ENCODE data around the gene SFRP2. TPM values are rescaled to one million over a fixed set of nuclear protein-coding genes. Genes with fewer than 3 reads are reported as not detected.

SFRP2 gene
- polyA plus RNA-seq, 1 donor from 2014 or later, result not detected

GRCh38 chr4:153789741-153790499 is 1.0 kb upstream of the SFRP2 start:
- Mint-ChIP-seq H3K4me1 (peaks cover 16 to 36% (median 25%) of the 10 kb centered on the region in 3 donors), H3K27ac (peak overlapping the region in 2 of 3 donors; percentile 3 to 40), H3K36me3 (no peaks in the 10 kb centered on the region), H3K4me3 (peak overlapping the region; percentile 15 to 92 (median 75)), H3K27me3 (peaks cover 76% of the 10 kb centered on the region), H3K9me3 (peaks cover 0 to 3% (median 0%) of the 10 kb centered on the region in 3 donors)

- Mint-ChIP-seq H3K36me3 (no peaks in the 10 kb centered on the region), H3K4me3 (peak overlapping the region; percentile 37 to 83 (median 60)), H3K4me1 (peaks cover 16 to 36% (median 25%) of the 10 kb centered on the region in 3 donors), H3K9me3 (peaks cover 0 to 3% (median 0%) of the 10 kb centered on the region in 3 donors), H3K27ac (peak overlapping the region in 1 of 3 donors; percentile 87), H3K27me3 (peaks cover 58% of the 10 kb centered on the region)
Observed at GRCh38 chr4:153788051-153788412, 851 bp downstream of the SFRP2 start.

- H3K4me3 Mint-ChIP-seq, result peak overlapping the region in 3 of 4 donors; percentile 37 to 83 (median 67)
- H3K27me3 Mint-ChIP-seq, result peaks cover 53% of the 10 kb centered on the region
- H3K9me3 Mint-ChIP-seq, result peaks cover 0 to 3% (median 0%) of the 10 kb centered on the region in 3 donors
- peaks cover 14 to 33% (median 25%) of the 10 kb centered on the region in 3 donors for H3K4me1 Mint-ChIP-seq
- H3K27ac Mint-ChIP-seq, result peak overlapping the region in 1 of 3 donors; percentile 87
- H3K36me3 Mint-ChIP-seq, result no peaks in the 10 kb centered on the region
Observed at GRCh38 chr4:153787575-153787974, 1.3 kb downstream of the SFRP2 start.

GRCh38 chr4:153787061-153787560 is 1.8 kb downstream of the SFRP2 start:
- Mint-ChIP-seq H3K36me3 (no peaks in the 10 kb centered on the region), H3K4me3 (peak overlapping the region in 1 of 4 donors; percentile 37), H3K9me3 (peaks cover 0 to 3% (median 0%) of the 10 kb centered on the region in 3 donors), H3K4me1 (peaks cover 14 to 29% (median 25%) of the 10 kb centered on the region in 3 donors), H3K27ac (no peak overlapping the region), H3K27me3 (peaks cover 49% of the 10 kb centered on the region)

- peaks cover 12 to 25% (median 19%) of the 10 kb centered on the region in 3 donors for H3K4me1 Mint-ChIP-seq
- H3K27me3 Mint-ChIP-seq, result peaks cover 45% of the 10 kb centered on the region
- H3K9me3 Mint-ChIP-seq, result peaks cover 0 to 6% (median 5%) of the 10 kb centered on the region in 3 donors
- H3K4me3 Mint-ChIP-seq, result peak overlapping the region in 1 of 4 donors; percentile 43
- H3K36me3 Mint-ChIP-seq, result peaks cover 2% of the 10 kb centered on the region
- no peak overlapping the region for H3K27ac Mint-ChIP-seq
Observed at GRCh38 chr4:153785910-153786721, 2.8 kb downstream of the SFRP2 start.

- Mint-ChIP-seq H3K4me1 (peaks cover 7 to 15% (median 14%) of the 10 kb centered on the region in 3 donors), H3K36me3 (peaks cover 2% of the 10 kb centered on the region), H3K27me3 (peaks cover 33% of the 10 kb centered on the region), H3K4me3 (no peak overlapping the region), H3K27ac (no peak overlapping the region), H3K9me3 (peaks cover 0 to 6% (median 5%) of the 10 kb centered on the region in 3 donors)
Observed at GRCh38 chr4:153784166-153784699, 4.7 kb downstream of the SFRP2 start.

- Mint-ChIP-seq H3K9me3 (peaks cover 4 to 11% (median 4%) of the 10 kb centered on the region in 3 donors), H3K27me3 (peaks cover 28% of the 10 kb centered on the region), H3K4me1 (peaks cover 0 to 8% (median 4%) of the 10 kb centered on the region in 3 donors), H3K4me3 (no peak overlapping the region), H3K36me3 (peaks cover 2% of the 10 kb centered on the region), H3K27ac (no peak overlapping the region)
Observed at GRCh38 chr4:153782581-153782980, 6.3 kb downstream of the SFRP2 start.

- peaks cover 4 to 11% (median 4%) of the 10 kb centered on the region in 3 donors for H3K9me3 Mint-ChIP-seq
- peaks cover 26% of the 10 kb centered on the region for H3K27me3 Mint-ChIP-seq
- H3K4me3 Mint-ChIP-seq, result no peak overlapping the region
- H3K4me1 Mint-ChIP-seq, result peaks cover 0 to 4% (median under 1%) of the 10 kb centered on the region in 3 donors
- H3K27ac Mint-ChIP-seq, result no peak overlapping the region
- peaks cover 2% of the 10 kb centered on the region for H3K36me3 Mint-ChIP-seq
Observed at GRCh38 chr4:153781717-153782416, 7.0 kb downstream of the SFRP2 start.

GRCh38 chr4:153781280-153781679 is 7.6 kb downstream of the SFRP2 start:
- Mint-ChIP-seq H3K27me3 (peaks cover 29% of the 10 kb centered on the region), H3K4me1 (peaks cover 0 to 4% (median 0%) of the 10 kb centered on the region in 3 donors), H3K27ac (no peak overlapping the region), H3K9me3 (peaks cover 4 to 11% (median 4%) of the 10 kb centered on the region in 3 donors), H3K4me3 (no peak overlapping the region), H3K36me3 (peaks cover 2% of the 10 kb centered on the region)

- Mint-ChIP-seq H3K27me3 (peaks cover 30% of the 10 kb centered on the region), H3K4me3 (no peak overlapping the region), H3K4me1 (peaks cover 0 to 4% (median 0%) of the 10 kb centered on the region in 3 donors), H3K27ac (no peak overlapping the region), H3K9me3 (peaks cover 4 to 11% (median 4%) of the 10 kb centered on the region in 3 donors), H3K36me3 (peaks cover 2% of the 10 kb centered on the region)
Observed at GRCh38 chr4:153780876-153781275, 8.0 kb downstream of the SFRP2 start.

- Mint-ChIP-seq H3K9me3 (peaks cover 4 to 11% (median 4%) of the 10 kb centered on the region in 3 donors), H3K4me1 (peaks cover 0 to 4% (median 0%) of the 10 kb centered on the region in 3 donors), H3K27me3 (peaks cover 25% of the 10 kb centered on the region), H3K36me3 (peaks cover 2% of the 10 kb centered on the region), H3K4me3 (no peak overlapping the region), H3K27ac (no peak overlapping the region)
Observed at GRCh38 chr4:153780221-153780620, 8.7 kb downstream of the SFRP2 start.

- Mint-ChIP-seq H3K9me3 (peaks cover 4 to 11% (median 4%) of the 10 kb centered on the region in 3 donors), H3K4me3 (no peak overlapping the region), H3K4me1 (peaks cover 0 to 4% (median 0%) of the 10 kb centered on the region in 3 donors), H3K36me3 (peaks cover 2% of the 10 kb centered on the region), H3K27ac (no peak overlapping the region), H3K27me3 (peaks cover 28% of the 10 kb centered on the region)
Observed at GRCh38 chr4:153778383-153778782, 10.5 kb downstream of the SFRP2 start.

- no peak overlapping the region for H3K27ac Mint-ChIP-seq
- H3K4me3 Mint-ChIP-seq, result no peak overlapping the region
- H3K27me3 Mint-ChIP-seq, result peaks cover 34% of the 10 kb centered on the region
- H3K36me3 Mint-ChIP-seq, result peaks cover 2% of the 10 kb centered on the region
- peaks cover 0 to 4% (median 0%) of the 10 kb centered on the region in 3 donors for H3K4me1 Mint-ChIP-seq
- peaks cover 4 to 11% (median 4%) of the 10 kb centered on the region in 3 donors for H3K9me3 Mint-ChIP-seq
Observed at GRCh38 chr4:153777421-153777820, 11.5 kb downstream of the SFRP2 start.

GRCh38 chr4:153776601-153777000 is 12.3 kb downstream of the SFRP2 start:
- Mint-ChIP-seq H3K36me3 (no peaks in the 10 kb centered on the region), H3K9me3 (peaks cover 4 to 10% (median 5%) of the 10 kb centered on the region in 3 donors), H3K27me3 (peaks cover 37% of the 10 kb centered on the region)

More at GRCh38 chr4:153776601-153777000, 12.3 kb downstream of the SFRP2 start:
- H3K4me3 Mint-ChIP-seq, result no peak overlapping the region
- H3K4me1 Mint-ChIP-seq, result peaks cover 0 to 4% (median 0%) of the 10 kb centered on the region in 3 donors
- H3K27ac Mint-ChIP-seq, result no peak overlapping the region
